Gastrocnemius medialis (tissue), 4 donors: ENCODE measurements around the gene PITPNM2. TPM values are rescaled to one million over a fixed set of nuclear protein-coding genes. Genes with fewer than 3 reads are reported as not detected.

Experiments
- ATAC-seq, 2 donors: fragments of 150-250 bp; one replicate each; pipeline ENCODE4 v1.9.1; 2016
- DNase-seq, 2 donors: peaks; one replicate each; pipeline ENCODE4 v3.0.0-alpha.2; 2019
- H3K27ac ChIP-seq, 4 donors: fragments of 200-600 bp; sonication (generic); 1 replicate in 1 of 4; 2 replicates in 3 of 4; pipeline ENCODE4 v1.5.1; 2016 to 2018; ENCODE audit warnings: mild to moderate bottlenecking in 2 of 4, moderate library complexity in 1 of 4
- H3K27me3 ChIP-seq, 3 donors: fragments of 200-600 bp; sonication (generic) in 2 of 3; 1 replicate in 1 of 3; 2 replicates in 2 of 3; pipeline versions ENCODE4 v1.5.1 to v1.6.0; 2016 to 2019; ENCODE audit warnings: mild to moderate bottlenecking in 1 of 3, moderate library complexity in 1 of 3
- H3K36me3 ChIP-seq, 2 donors: fragments of 200-600 bp; sonication (generic) in 1 of 2; one replicate each; pipeline ENCODE4 v1.5.1; 2017 to 2018
- H3K4me1 ChIP-seq, 2 donors: fragments of 200-600 bp; sonication (generic) in 1 of 2; one replicate each; pipeline ENCODE4 v1.5.1; 2016 to 2017; ENCODE audit warnings: mild to moderate bottlenecking in 2 of 2
- H3K4me3 ChIP-seq, 4 donors: fragments of 200-600 bp; sonication (generic) in 3 of 4; 1 replicate in 1 of 4; 2 replicates in 3 of 4; pipeline ENCODE4 v1.5.1; 2016 to 2019; ENCODE audit warnings: mild to moderate bottlenecking in 2 of 4
- H3K9me3 ChIP-seq, 3 donors: fragments of 200-600 bp; sonication (generic) in 2 of 3; 1 replicate in 1 of 3; 2 replicates in 2 of 3; pipeline ENCODE4 v1.5.1; 2016 to 2019
- CTCF ChIP-seq, 5 experiments: fragments of 450-650 bp in 3 of 5; fragments of 200-600 bp in 2 of 5; sonication (generic) in 2 of 5; IDR thresholded peaks in 4 of 5; conservative IDR thresholded peaks in 1 of 5; 1 replicate in 4 of 5; 2 replicates in 1 of 5; pipeline ENCODE4 v1.5.1; 2016 to 2019; ENCODE audit warnings: antibody characterized with exemption in 5 of 5, mild to moderate bottlenecking in 3 of 5, moderate library complexity in 3 of 5
- POLR2A ChIP-seq, 2 donors: fragments of 450-650 bp; IDR thresholded peaks; one replicate each; pipeline ENCODE4 v1.6.1; 2017; ENCODE audit warnings: antibody characterized with exemption in 2 of 2, mild to moderate bottlenecking in 2 of 2, moderate library complexity in 2 of 2
- in situ Hi-C, 4 donors: fragments of 200-750 bp; cut with MboI; loops; one replicate each; pipeline versions ENCODE4 v1.15.0 to v1.8.0; 2017; ENCODE audit warnings: low sequenced_read_pairs in 4 of 4
- intact Hi-C: fragments of 100-400 bp; cut with DNase I; formaldehyde crosslinking; loops from one replicate; pipeline ENCODE4 v1.15.1; 2023; ENCODE audit warnings: low total_unique reads
- total RNA-seq, 4 donors: library from RNA; depleted of rRNA; stranded (reverse); fragments of >200 nt; gene quantifications; one replicate each; pipeline versions ENCODE4 v1.1.0 to v1.2.3, GENCODE V29; 2016

The PITPNM2 gene
- total RNA-seq, 4 donors from 2014 or later, result 2.1 to 3.8 (median 3.3) TPM

DNA sequence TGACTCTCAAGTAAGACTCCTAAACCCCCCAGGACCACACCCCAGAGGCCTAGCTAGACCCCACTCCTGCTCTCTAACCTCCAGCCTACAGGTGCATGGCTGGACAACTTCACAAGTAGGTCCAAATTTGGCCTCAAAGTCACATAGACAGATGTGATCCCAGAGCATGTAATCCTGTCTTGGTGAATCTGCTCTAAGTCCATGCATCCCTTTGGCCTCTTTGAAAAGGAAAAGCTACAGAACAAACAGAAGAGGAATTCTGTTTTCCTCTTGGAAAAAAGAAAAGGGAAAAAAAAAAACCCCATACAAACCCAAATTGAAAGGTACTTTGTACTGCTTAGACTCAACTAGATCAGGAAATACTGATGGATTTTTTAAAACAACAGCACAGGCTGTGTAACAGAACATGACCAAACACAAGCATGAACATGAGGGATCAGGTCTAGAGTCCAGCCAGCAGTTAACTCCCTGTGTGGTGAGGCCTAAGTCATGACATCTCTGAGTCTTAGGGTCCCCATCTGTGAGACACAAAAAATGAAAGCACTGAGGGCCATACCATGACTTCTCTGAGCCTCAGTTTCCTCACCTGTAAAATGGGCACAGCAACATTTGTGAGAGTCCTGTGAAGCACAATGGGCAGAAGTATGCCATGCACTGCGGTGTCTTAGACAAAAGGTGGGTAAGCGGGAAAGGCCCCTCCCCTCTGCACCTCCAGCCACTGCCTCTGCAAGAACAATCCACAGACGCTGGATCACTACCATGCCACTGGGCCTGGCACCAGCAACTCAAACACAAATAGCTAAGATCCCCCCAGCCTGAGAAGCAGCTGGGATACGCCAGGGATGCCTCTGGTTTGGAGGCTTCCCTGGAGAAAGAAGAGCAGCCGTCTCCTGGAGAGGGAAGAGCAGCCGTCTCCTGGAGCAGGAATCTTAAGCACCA is 9.9 kb downstream of the PITPNM2 start:
- no peak overlapping the region for H3K4me3 ChIP-seq
- no peak for ATAC-seq
- in situ Hi-C loops, result loop anchor here in 2 of 4 donors (10.0 kb wide), 1 partner anchor 96 kb away; no protein-coding TSS in a partner anchor

GRCh38 chr12:123139926-123140675 is 10.8 kb downstream of the PITPNM2 start:
- Histone ChIP-seq H3K4me3 (no peak overlapping the region), H3K27me3 (no peaks in the 10 kb centered on the region), H3K9me3 (no peaks in the 10 kb centered on the region), H3K4me1 (peaks cover 26 to 34% of the 10 kb centered on the region in 2 donors), H3K27ac (peak overlapping the region in 3 of 4 donors; percentile 15 to 55 (median 49)), H3K36me3 (no peaks in the 10 kb centered on the region)
- in situ Hi-C loops (loop anchor here in 3 of 4 donors (10.0 kb wide), 1 partner anchor 95 kb away; no protein-coding TSS in a partner anchor), intact Hi-C loops (no loop called here)
- TF ChIP-seq POLR2A (IDR thresholded peaks at IDR 0.05) (no peak), CTCF (IDR thresholded peaks at IDR 0.05 in 4 of 5, conservative IDR thresholded peaks at IDR 0.05 in 1 of 5) (no peak)
- no peak for DNase-seq
- ATAC-seq, result no peak

More for the DNA sequence above, 9.9 kb downstream of the PITPNM2 start:
- H3K27me3 ChIP-seq, result no peaks in the 10 kb centered on the region
- no peak for DNase-seq
- H3K27ac ChIP-seq, result peak overlapping the region; percentile 55 to 68 (median 61)
- intact Hi-C loops, result no loop called here
- TF ChIP-seq POLR2A (IDR thresholded peaks at IDR 0.05), result no peak
- TF ChIP-seq CTCF (IDR thresholded peaks at IDR 0.05 in 4 of 5, conservative IDR thresholded peaks at IDR 0.05 in 1 of 5), result no peak
- no peaks in the 10 kb centered on the region for H3K36me3 ChIP-seq
- H3K9me3 ChIP-seq, result no peaks in the 10 kb centered on the region
- peaks cover 26 to 34% of the 10 kb centered on the region in 2 donors for H3K4me1 ChIP-seq

- in situ Hi-C loops, result loop anchor here in 1 of 4 donors (10.0 kb wide), 1 partner anchor 91 kb away; no protein-coding TSS in a partner anchor
- TF ChIP-seq CTCF (IDR thresholded peaks at IDR 0.05 in 4 of 5, conservative IDR thresholded peaks at IDR 0.05 in 1 of 5), result no peak
- no peak for TF ChIP-seq POLR2A (IDR thresholded peaks at IDR 0.05)
Measured at GRCh38 chr12:123135688-123136087, 15.2 kb downstream of the PITPNM2 start.

GRCh38 chr12:123134826-123135225 is 16.1 kb downstream of the PITPNM2 start:
- Histone ChIP-seq H3K36me3 (no peaks in the 10 kb centered on the region), H3K4me1 (peaks cover 14% of the 10 kb centered on the region in 2 donors), H3K27ac (no peak overlapping the region), H3K9me3 (no peaks in the 10 kb centered on the region), H3K4me3 (no peak overlapping the region), H3K27me3 (no peaks in the 10 kb centered on the region)
- in situ Hi-C loops (loop anchor here in 1 of 4 donors (10.0 kb wide), 1 partner anchor 90 kb away; no protein-coding TSS in a partner anchor), intact Hi-C loops (no loop called here)
- ATAC-seq (no peak), DNase-seq (no peak)
- no peak for TF ChIP-seq POLR2A (IDR thresholded peaks at IDR 0.05)
- no peak for TF ChIP-seq CTCF (IDR thresholded peaks at IDR 0.05 in 4 of 5, conservative IDR thresholded peaks at IDR 0.05 in 1 of 5)

More at GRCh38 chr12:123135688-123136087, 15.2 kb downstream of the PITPNM2 start:
- intact Hi-C loops, result no loop called here
- H3K9me3 ChIP-seq, result no peaks in the 10 kb centered on the region
- H3K36me3 ChIP-seq, result no peaks in the 10 kb centered on the region
- H3K4me3 ChIP-seq, result no peak overlapping the region
- H3K27ac ChIP-seq, result no peak overlapping the region
- ATAC-seq, result no peak
- H3K27me3 ChIP-seq, result no peaks in the 10 kb centered on the region
- DNase-seq, result no peak
- H3K4me1 ChIP-seq, result peaks cover 19 to 23% of the 10 kb centered on the region in 2 donors
